Muscle of back (tissue), 11 donors: Measurements from ENCODE around the gene BNC2. TPM values are rescaled to one million over a fixed set of nuclear protein-coding genes. Genes with fewer than 3 reads are reported as not detected.
"Not testable (repeated sequence)": the region's sequence is repeated elsewhere in the genome, so short reads cannot be mapped to it uniquely, and the experiment has no call there.

Experiments used
- DNase-seq, 3 donors: peaks; one replicate each; pipeline versions ENCODE4 v3.0.0 to v3.0.0-alpha.2; 2013
- polyA plus RNA-seq, 10 donors: library from polyadenylated mRNA; unstranded; fragments of 120-200 nt; gene quantifications; one replicate each; pipeline ENCODE4 v1.2.1, GENCODE V29; 2013; ENCODE audit not compliant: insufficient read length in 10 of 10

BNC2 gene
- polyA plus RNA-seq, 10 donors: 6.1 to 11.8 (median 7.5) TPM

GRCh38 chr9:16553869-16554540 is 316.5 kb downstream of the BNC2 start:
- DNase-seq: no peak

GRCh38 chr9:16552252-16552651 is 318.2 kb downstream of the BNC2 start:
- DNase-seq: no peak

GRCh38 chr9:16551692-16552091 is 318.8 kb downstream of the BNC2 start:
- no peak for DNase-seq

GRCh38 chr9:16545639-16546038 is 324.8 kb downstream of the BNC2 start:
- no peak for DNase-seq

- DNase-seq: no peak
Measured at GRCh38 chr9:16544842-16545241, 325.6 kb downstream of the BNC2 start.

GRCh38 chr9:16543686-16544085 is 326.8 kb downstream of the BNC2 start:
- DNase-seq: peak in 1 of 3 donors; percentile 65

GRCh38 chr9:16543225-16543624 is 327.2 kb downstream of the BNC2 start:
- no peak for DNase-seq

GRCh38 chr9:16542290-16542689 is 328.2 kb downstream of the BNC2 start:
- peak in 1 of 3 donors; percentile 22 for DNase-seq

GRCh38 chr9:16540743-16541613 is 329.5 kb downstream of the BNC2 start:
- DNase-seq: peak; percentile 70 to 92 (median 85)

GRCh38 chr9:16539626-16540025 is 330.8 kb downstream of the BNC2 start:
- not testable (repeated sequence) for DNase-seq

- no peak for DNase-seq
Measured at GRCh38 chr9:16535555-16535954, 334.9 kb downstream of the BNC2 start.

- DNase-seq: no peak
Measured at GRCh38 chr9:16532681-16533450, 337.6 kb downstream of the BNC2 start.

GRCh38 chr9:16532272-16532671 is 338.2 kb downstream of the BNC2 start:
- no peak for DNase-seq

GRCh38 chr9:16530669-16531642 is 339.5 kb downstream of the BNC2 start:
- no peak for DNase-seq

- DNase-seq: no peak
Measured at GRCh38 chr9:16527573-16527972, 342.9 kb downstream of the BNC2 start.

GRCh38 chr9:16526380-16526779 is 344.1 kb downstream of the BNC2 start:
- DNase-seq: no peak

GRCh38 chr9:16524823-16525222 is 345.6 kb downstream of the BNC2 start:
- no peak for DNase-seq

GRCh38 chr9:16524078-16524477 is 346.4 kb downstream of the BNC2 start:
- no peak for DNase-seq

GRCh38 chr9:16521868-16522411 is 348.5 kb downstream of the BNC2 start:
- peak; percentile 88 to 95 (median 94) for DNase-seq

GRCh38 chr9:16519001-16519400 is 351.5 kb downstream of the BNC2 start:
- DNase-seq: no peak

GRCh38 chr9:16516891-16517290 is 353.6 kb downstream of the BNC2 start:
- no peak for DNase-seq
